ENCODE data around the gene ASB2. TPM values are rescaled to one million over a fixed set of nuclear protein-coding genes. Genes with fewer than 3 reads are reported as not detected.

ASB2 gene
- total and polyA plus RNA-seq, 2 of the 13 experiments (the other 11 are each of a cell fraction or from before 2014, with no cell fraction given), result 0.82 to 4.1 TPM

DNA sequence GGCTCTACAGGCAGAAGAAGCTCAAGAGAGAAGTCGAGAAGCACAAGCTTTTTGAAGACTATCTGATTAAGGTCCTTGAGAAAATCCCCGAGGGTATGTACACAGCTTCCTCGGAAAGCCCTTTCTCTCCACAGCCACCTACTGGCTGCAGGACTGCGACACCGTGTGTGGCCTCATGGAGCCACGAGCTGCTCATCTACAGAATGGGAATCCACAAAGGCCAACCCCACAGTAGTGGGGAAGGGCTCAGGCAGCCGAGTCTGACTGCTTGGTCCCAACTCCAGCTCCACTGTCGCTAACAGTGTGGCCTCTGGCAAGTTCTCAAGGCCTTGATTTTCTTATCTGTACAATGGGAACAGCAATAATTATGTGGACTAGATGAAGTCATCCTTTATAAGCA, 23.2 kb upstream of the ASB2 start:
- ATAC-seq, result no peak
- Histone ChIP-seq H3K4me2 (ENCODE audit: low read depth, low read length) (no peak overlapping the region), H3K27me3 (ENCODE audit: control insufficient read depth in 1 of 2, insufficient read depth in 2 of 2, low read length in 2 of 2) (peaks cover 0 to 33% of the 10 kb centered on the region in 2 experiments; a peak in 4 of 5 replicates), H3K9ac (ENCODE audit: insufficient read depth, low read depth, low read length) (no peak overlapping the region), H4K20me1 (ENCODE audit: insufficient read depth, low read length) (no peaks in the 10 kb centered on the region), H3K9me3 (ENCODE audit: low read length) (no peaks in the 10 kb centered on the region), H2AFZ (ENCODE audit: low read length) (no peak overlapping the region), H3K4me1 (ENCODE audit: insufficient read depth, low read length) (peaks cover 72% of the 10 kb centered on the region), H3K4me3 (replicated peaks in 1 of 3; ENCODE audit: insufficient read depth in 1 of 3, low read depth in 2 of 3, low read length in 3 of 3) (no peak overlapping the region), H3K27ac (ENCODE audit: extremely low read length, insufficient read depth, low read length) (no peak overlapping the region), H3K79me2 (ENCODE audit: insufficient read depth, low read length) (no peaks in the 10 kb centered on the region), H3K36me3 (replicated peaks in 1 of 2; ENCODE audit: control insufficient read depth in 1 of 2, insufficient read depth in 2 of 2, low read length in 2 of 2) (no peaks in the 10 kb centered on the region)
- no TSS peak for BruUV-seq (replicated peaks)
- no peak for DNase-seq (ENCODE audit: low spot score)
- intact Hi-C loops (cut with micrococcal nuclease; ENCODE audit: unreplicated experiment), result no loop called here
- 75% methylated on average over 2 of the region's 8 CpGs for WGBS (ENCODE audit: low lambda C conversion rate)
- TF ChIP-seq ZNF572 (CRISPR knock-in tag; IDR thresholded peaks at IDR 0.05) (no peak), ZFP41 (CRISPR knock-in tag; IDR thresholded peaks at IDR 0.05; ENCODE audit: borderline replicate concordance) (no peak), ZKSCAN1 (IDR thresholded peaks at IDR 0.05; ENCODE audit: low read length) (peak; percentile 54; the same call in 1 of the 2 replicates), U2AF2 (IDR thresholded peaks at IDR 0.05; ENCODE audit: low read depth, low read length) (no peak), ZBTB33 (CRISPR knock-in tag; IDR thresholded peaks at IDR 0.05) (peak; percentile 76), ZNF629 (CRISPR knock-in tag; conservative IDR thresholded peaks at IDR 0.05) (peak; percentile 91), ZFP62 (CRISPR knock-in tag; IDR thresholded peaks at IDR 0.05) (no peak)
- TF ChIP-seq, protein P1, sequence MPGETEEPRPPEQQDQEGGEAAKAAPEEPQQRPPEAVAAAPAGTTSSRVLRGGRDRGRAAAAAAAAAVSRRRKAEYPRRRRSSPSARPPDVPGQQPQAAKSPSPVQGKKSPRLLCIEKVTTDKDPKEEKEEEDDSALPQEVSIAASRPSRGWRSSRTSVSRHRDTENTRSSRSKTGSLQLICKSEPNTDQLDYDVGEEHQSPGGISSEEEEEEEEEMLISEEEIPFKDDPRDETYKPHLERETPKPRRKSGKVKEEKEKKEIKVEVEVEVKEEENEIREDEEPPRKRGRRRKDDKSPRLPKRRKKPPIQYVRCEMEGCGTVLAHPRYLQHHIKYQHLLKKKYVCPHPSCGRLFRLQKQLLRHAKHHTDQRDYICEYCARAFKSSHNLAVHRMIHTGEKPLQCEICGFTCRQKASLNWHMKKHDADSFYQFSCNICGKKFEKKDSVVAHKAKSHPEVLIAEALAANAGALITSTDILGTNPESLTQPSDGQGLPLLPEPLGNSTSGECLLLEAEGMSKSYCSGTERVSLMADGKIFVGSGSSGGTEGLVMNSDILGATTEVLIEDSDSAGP (CRISPR knock-in tag; IDR thresholded peaks at IDR 0.05; ENCODE audit: borderline replicate concordance), result no peak
- no peak for FAIRE-seq
- in situ Hi-C loops (cut with HindIII; ENCODE audit: extremely low pct_ligation_motif_present, low pct_unique_long_range_greater_than_20kb), result no loop called here
- ChIA-PET POLR2A (interaction anchor here (0.7 to 1.8 kb wide), 3 partner anchors 40 to 294 kb away, joined by 3 to 5 read pairs (median 3); partner anchors contain the start of gene SERPINA10), CTCF (ENCODE audit: low intra/inter-chr PET ratio, low total read pairs) (interaction anchor here (1.5 kb wide), 1 partner anchor 59 kb away, joined by 4 read pairs; no protein-coding TSS in a partner anchor)
